Activated B cell treated with CpG ODN at 0.5 μM for 24 hours (primary cell): ENCODE results near the gene ANKRD49. TPM values are rescaled to one million over a fixed set of nuclear protein-coding genes. Genes with fewer than 3 reads are reported as not detected.

Experiments used
- ATAC-seq: fragments of 200-7000 bp; cut with Tn5 transposase; one replicate; pipeline ENCODE4 v1.10.0; 2021; ENCODE audit warnings: low read depth, mild to moderate bottlenecking, moderate library complexity
- CTCF ChIA-PET: fragments of 350-600 bp; sonication (Branson Sonifier 250); formaldehyde crosslinking; loops from one replicate; lab custom pipeline; 2021; ENCODE audit warnings: antibody characterized with exemption; lab: Charles Lee
- POLR2A ChIA-PET: fragments of 350-600 bp; sonication (Branson Sonifier 250); formaldehyde crosslinking; loops from one replicate; lab custom pipeline; 2021; ENCODE audit warnings: antibody characterized with exemption; lab: Charles Lee
- DNase-seq: peaks from one replicate; pipeline ENCODE4 v3.0.0; 2022
- H3K27ac Mint-ChIP-seq: one replicate; pipeline ENCODE4 v1.8.0; 2020; ENCODE audit warnings: mixed read lengths
- H3K27me3 Mint-ChIP-seq: one replicate; pipeline ENCODE4 v1.8.0; 2021; ENCODE audit warnings: mixed read lengths
- H3K36me3 Mint-ChIP-seq: one replicate; pipeline ENCODE4 v1.8.0; 2021; ENCODE audit warnings: low read depth, mixed read lengths
- H3K4me1 Mint-ChIP-seq: one replicate; pipeline ENCODE4 v1.8.0; 2021; ENCODE audit warnings: mixed read lengths
- H3K4me3 Mint-ChIP-seq: one replicate; pipeline ENCODE4 v1.8.0; 2020; ENCODE audit warnings: mild to moderate bottlenecking, mixed read lengths
- H3K9me3 Mint-ChIP-seq: one replicate; pipeline ENCODE4 v1.8.0; 2020; ENCODE audit warnings: mixed read lengths
- intact Hi-C: fragments of 100-400 bp; cut with micrococcal nuclease; formaldehyde crosslinking; loops from one replicate; pipeline ENCODE4 v1.15.1; 2024
- total RNA-seq: library from RNA; stranded (reverse); gene quantifications from 2 replicates; pipeline ENCODE4 v1.2.3, GENCODE V29; 2022
- TF ChIP-seq, protein P1 (sequence below): fragments of 200-600 bp; IDR thresholded peaks from one replicate; pipeline ENCODE4 v1.8.0; 2022; ENCODE audit warnings: antibody characterized with exemption, mild to moderate bottlenecking

Gene ANKRD49
- total RNA-seq, 1 donor from 2014 or later: 46.5 TPM

DNA sequence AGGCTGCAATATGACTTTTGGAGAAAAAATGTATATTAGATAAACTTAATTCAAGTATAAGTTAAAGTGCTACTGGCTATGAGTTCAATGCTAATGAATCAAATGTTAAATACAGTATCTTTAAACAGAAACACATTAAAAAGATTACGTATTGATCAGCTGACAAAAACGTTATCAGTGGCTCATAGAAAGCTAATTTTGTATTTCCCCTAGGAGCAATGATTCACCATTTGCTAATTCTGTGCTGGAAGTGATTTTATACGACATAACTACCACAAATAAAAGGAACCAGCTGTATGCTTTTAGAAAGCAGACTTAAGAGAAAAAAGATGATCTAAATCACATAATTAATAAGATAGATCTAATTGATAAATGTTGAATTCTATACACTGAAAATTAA, 43.7 kb upstream of the ANKRD49 start:
- TF ChIP-seq, protein P1, sequence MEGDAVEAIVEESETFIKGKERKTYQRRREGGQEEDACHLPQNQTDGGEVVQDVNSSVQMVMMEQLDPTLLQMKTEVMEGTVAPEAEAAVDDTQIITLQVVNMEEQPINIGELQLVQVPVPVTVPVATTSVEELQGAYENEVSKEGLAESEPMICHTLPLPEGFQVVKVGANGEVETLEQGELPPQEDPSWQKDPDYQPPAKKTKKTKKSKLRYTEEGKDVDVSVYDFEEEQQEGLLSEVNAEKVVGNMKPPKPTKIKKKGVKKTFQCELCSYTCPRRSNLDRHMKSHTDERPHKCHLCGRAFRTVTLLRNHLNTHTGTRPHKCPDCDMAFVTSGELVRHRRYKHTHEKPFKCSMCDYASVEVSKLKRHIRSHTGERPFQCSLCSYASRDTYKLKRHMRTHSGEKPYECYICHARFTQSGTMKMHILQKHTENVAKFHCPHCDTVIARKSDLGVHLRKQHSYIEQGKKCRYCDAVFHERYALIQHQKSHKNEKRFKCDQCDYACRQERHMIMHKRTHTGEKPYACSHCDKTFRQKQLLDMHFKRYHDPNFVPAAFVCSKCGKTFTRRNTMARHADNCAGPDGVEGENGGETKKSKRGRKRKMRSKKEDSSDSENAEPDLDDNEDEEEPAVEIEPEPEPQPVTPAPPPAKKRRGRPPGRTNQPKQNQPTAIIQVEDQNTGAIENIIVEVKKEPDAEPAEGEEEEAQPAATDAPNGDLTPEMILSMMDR: no peak
- intact Hi-C loops: no loop called here
- POLR2A ChIA-PET: no interaction called here
- DNase-seq (no peak), ATAC-seq (no peak)
- H3K9me3 Mint-ChIP-seq: peaks cover 9% of the 10 kb centered on the region
- H3K36me3 Mint-ChIP-seq: peaks cover 47% of the 10 kb centered on the region
- no peak overlapping the region for H3K27ac Mint-ChIP-seq
- no peaks in the 10 kb centered on the region for H3K4me1 Mint-ChIP-seq
- CTCF ChIA-PET: no interaction called here
- H3K4me3 Mint-ChIP-seq: no peak overlapping the region
- no peaks in the 10 kb centered on the region for H3K27me3 Mint-ChIP-seq

DNA sequence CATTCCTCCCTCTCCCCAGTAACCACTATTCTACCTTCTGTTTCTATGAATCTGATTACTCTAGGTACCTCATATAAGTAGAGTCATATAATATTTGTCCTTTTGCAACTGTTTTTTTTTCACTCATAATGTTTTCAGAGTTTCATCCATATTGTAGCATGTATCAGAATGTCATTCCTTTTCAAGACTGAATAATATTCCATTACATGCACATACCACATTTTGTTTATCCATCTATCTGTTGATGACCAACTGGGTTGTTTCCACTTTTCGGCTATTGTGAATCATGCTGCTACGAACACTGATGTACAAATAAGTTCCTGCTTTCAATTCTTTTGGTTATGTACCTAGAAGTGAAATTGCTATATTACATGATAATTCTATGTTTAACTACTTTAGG, 40.8 kb upstream of the ANKRD49 start:
- H3K27ac Mint-ChIP-seq: no peak overlapping the region
- TF ChIP-seq, protein P1: no peak
- H3K9me3 Mint-ChIP-seq: peaks cover 9% of the 10 kb centered on the region
- ChIA-PET CTCF (interaction anchor here (0.9 kb wide), 1 partner anchor 558 kb away, joined by 3 read pairs; no protein-coding TSS in a partner anchor), POLR2A (no interaction called here)
- DNase-seq: no peak
- intact Hi-C loops: no loop called here
- H3K4me3 Mint-ChIP-seq: no peak overlapping the region
- ATAC-seq: no peak
- no peaks in the 10 kb centered on the region for H3K4me1 Mint-ChIP-seq
- H3K27me3 Mint-ChIP-seq: no peaks in the 10 kb centered on the region
- peaks cover 55% of the 10 kb centered on the region for H3K36me3 Mint-ChIP-seq

DNA sequence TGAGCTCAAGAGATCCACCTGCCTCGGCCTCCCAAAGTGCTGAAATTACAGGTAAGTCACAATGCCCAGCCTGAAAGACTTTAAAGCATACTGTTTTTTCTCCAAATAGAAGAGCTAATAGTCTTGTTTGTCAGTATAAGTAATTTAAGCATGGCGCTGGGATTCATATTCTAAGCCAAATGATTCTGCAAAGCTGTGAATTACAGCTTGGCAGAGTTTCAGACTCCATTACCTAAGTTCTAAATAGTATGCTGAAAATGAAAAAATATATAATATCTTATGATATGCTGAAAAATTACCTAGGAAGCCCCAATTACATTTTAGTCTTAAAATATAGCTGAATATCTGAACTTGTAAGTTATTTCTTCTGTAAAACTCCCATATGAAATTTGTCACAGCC, 39.5 kb upstream of the ANKRD49 start:
- H3K27me3 Mint-ChIP-seq: no peaks in the 10 kb centered on the region
- TF ChIP-seq, protein P1: no peak
- no peak overlapping the region for H3K27ac Mint-ChIP-seq
- no peak for DNase-seq
- peaks cover 53% of the 10 kb centered on the region for H3K36me3 Mint-ChIP-seq
- H3K4me1 Mint-ChIP-seq: no peaks in the 10 kb centered on the region
- intact Hi-C loops: no loop called here
- peaks cover 9% of the 10 kb centered on the region for H3K9me3 Mint-ChIP-seq
- POLR2A ChIA-PET: no interaction called here
- no peak overlapping the region for H3K4me3 Mint-ChIP-seq
- CTCF ChIA-PET: no interaction called here
- no peak for ATAC-seq

DNA sequence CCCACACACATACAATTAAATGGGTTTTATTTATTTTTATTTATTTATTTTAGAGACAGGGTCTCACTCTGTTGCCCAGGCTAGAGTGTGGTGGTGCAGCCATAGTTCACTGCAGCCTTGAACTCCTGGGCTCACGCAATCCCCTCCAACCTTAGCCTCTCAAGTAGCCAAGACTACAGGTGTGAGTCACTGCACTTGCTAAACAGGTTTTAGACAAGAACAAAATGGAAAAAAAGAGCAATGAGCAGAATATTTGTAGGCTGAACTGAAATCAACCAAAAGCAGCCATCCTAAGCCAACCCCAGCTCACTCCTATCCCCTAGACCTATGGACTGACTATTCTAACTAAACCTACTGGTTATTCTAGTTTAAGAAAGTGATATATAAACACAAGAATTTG, 37.9 kb upstream of the ANKRD49 start:
- H3K4me3 Mint-ChIP-seq: no peak overlapping the region
- ChIA-PET POLR2A (no interaction called here), CTCF (no interaction called here)
- DNase-seq: no peak
- no peak for ATAC-seq
- TF ChIP-seq, protein P1: no peak
- no peaks in the 10 kb centered on the region for H3K4me1 Mint-ChIP-seq
- H3K36me3 Mint-ChIP-seq: peaks cover 62% of the 10 kb centered on the region
- H3K27ac Mint-ChIP-seq: no peak overlapping the region
- no peaks in the 10 kb centered on the region for H3K27me3 Mint-ChIP-seq
- intact Hi-C loops: no loop called here
- H3K9me3 Mint-ChIP-seq: peaks cover 9% of the 10 kb centered on the region

DNA sequence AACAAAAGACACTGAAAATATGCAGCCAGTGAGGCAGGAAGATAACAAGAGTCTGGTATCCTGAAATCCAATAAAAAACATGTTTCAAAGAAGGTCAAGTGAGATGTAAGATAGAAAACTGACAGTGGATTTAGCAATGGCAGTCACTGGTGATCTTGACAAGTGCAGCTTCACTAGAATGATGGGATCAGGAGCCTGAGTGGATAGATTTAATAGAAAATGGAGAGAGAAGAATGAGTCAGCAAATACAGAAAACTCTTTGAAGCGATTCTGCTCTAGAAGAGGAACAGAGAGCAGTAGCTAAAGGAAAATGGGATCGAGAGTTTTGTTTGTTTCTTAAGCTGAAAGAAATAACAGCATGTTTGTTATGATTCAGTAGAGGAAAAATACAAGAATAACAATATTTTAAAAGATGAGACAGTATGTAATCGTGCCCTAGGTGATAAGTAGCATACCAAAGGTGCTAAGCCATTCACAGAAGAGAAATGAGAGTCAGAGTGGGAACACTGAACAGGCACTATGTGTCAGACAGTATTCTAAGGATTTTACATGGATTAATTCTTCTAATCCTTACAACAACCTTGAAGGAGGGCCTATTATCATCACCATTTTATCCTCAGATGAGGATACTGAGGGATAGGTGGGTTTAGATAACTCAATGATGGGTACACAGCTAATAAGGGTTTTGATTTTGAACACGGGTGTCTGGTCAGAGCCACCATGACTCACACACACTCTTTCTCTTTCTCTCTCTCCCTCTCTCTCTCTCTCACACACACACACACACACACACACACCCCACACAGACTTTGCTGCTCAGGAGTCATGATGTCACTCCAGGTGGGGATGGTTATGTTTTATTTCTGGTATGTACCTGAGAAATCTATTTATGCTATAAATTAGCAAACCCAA, 36.4 kb upstream of the ANKRD49 start:
- CTCF ChIA-PET: interaction anchor here (0.5 kb wide), 1 partner anchor 1316 kb away, joined by 4 read pairs; no protein-coding TSS in a partner anchor

More for the DNA sequence above, 36.4 kb upstream of the ANKRD49 start:
- intact Hi-C loops: no loop called here
- Mint-ChIP-seq H3K9me3 (peaks cover 9% of the 10 kb centered on the region), H3K27ac (no peak overlapping the region), H3K27me3 (no peaks in the 10 kb centered on the region), H3K4me1 (no peaks in the 10 kb centered on the region), H3K4me3 (no peak overlapping the region), H3K36me3 (peaks cover 77% of the 10 kb centered on the region)
- TF ChIP-seq, protein P1: no peak
- no peak for DNase-seq
- POLR2A ChIA-PET: no interaction called here
- ATAC-seq: no peak
